PC-3 (cell line): Measurements from ENCODE around the gene RETREG1. TPM values are rescaled to one million over a fixed set of nuclear protein-coding genes. Genes with fewer than 3 reads are reported as not detected.

Source experiments
- ATAC-seq: fragments of 200-7000 bp; cut with Tn5 transposase; 2 replicates; pipeline ENCODE4 v1.9.1; 2020; ENCODE audit warnings: mild to moderate bottlenecking, moderate library complexity
- BruUV-seq: library from RNA; stranded (reverse); fragments of 400-500 nt; replicated peaks from 2 replicates; lab custom pipeline; 2021; lab: Mats Ljungman, UMichigan
- CTCF ChIA-PET: fragments of 300-600 bp; sonication (Branson Sonifier 250); formaldehyde crosslinking; loops from one replicate; lab custom pipeline; 2022; ENCODE audit warnings: antibody characterized with exemption; lab: Charles Lee
- POLR2A ChIA-PET: fragments of 300-600 bp; sonication (Branson Sonifier 250); formaldehyde crosslinking; loops from one replicate; lab custom pipeline; 2022; ENCODE audit warnings: antibody characterized with exemption; ENCODE audit not compliant: unreplicated experiment; lab: Charles Lee
- DNase-seq: peaks from one replicate; pipeline ENCODE4 v3.0.0-alpha.2; 2015
- H2AFZ ChIP-seq: fragments of 300-600 bp; sonication (generic); 2 replicates; pipeline ENCODE4 v1.6.0; 2016; ENCODE audit warnings: antibody characterized with exemption, low read length
- H3F3A ChIP-seq: fragments of 300-600 bp; sonication (generic); one replicate; pipeline ENCODE4 v1.6.0; 2017; ENCODE audit warnings: antibody characterized with exemption, low read length, control low read depth, mild to moderate bottlenecking; ENCODE audit not compliant: unreplicated experiment
- H3K27ac ChIP-seq: fragments of 300-600 bp; sonication (generic); 2 replicates; pipeline ENCODE4 v1.5.1; 2016; ENCODE audit warnings: mild to moderate bottlenecking, low read length
- H3K27me3 ChIP-seq: fragments of 300-600 bp; sonication (generic); 2 replicates; pipeline ENCODE4 v1.6.1; 2016; ENCODE audit warnings: low read length, mixed read lengths
- H3K36me3 ChIP-seq: fragments of 300-600 bp; sonication (generic); 2 replicates; pipeline ENCODE4 v1.6.1; 2016; ENCODE audit warnings: low read depth, mixed run types, low read length, mixed read lengths
- H3K4me1 ChIP-seq: fragments of 300-600 bp; sonication (generic); 2 replicates; pipeline ENCODE4 v1.5.1; 2016; ENCODE audit warnings: low read length; ENCODE audit not compliant: insufficient read depth
- H3K4me2 ChIP-seq: fragments of 300-600 bp; sonication (generic); 2 replicates; pipeline ENCODE4 v1.6.0; 2016; ENCODE audit warnings: low read length
- H3K4me3 ChIP-seq: fragments of 300-600 bp; sonication (generic); 2 replicates; pipeline ENCODE4 v1.5.1; 2016; ENCODE audit warnings: mild to moderate bottlenecking, low read length, mixed read lengths
- H3K79me2 ChIP-seq: fragments of 300-600 bp; sonication (generic); 2 replicates; pipeline ENCODE4 v1.6.1; 2017; ENCODE audit warnings: low read length, mixed read lengths
- H3K9ac ChIP-seq: fragments of 300-600 bp; sonication (generic); 2 replicates; pipeline ENCODE4 v1.6.0; 2016; ENCODE audit warnings: mild to moderate bottlenecking, low read length
- H3K9me2 ChIP-seq: fragments of 300-600 bp; sonication (generic); replicated peaks from 2 replicates; pipeline ENCODE4 v1.6.1; 2016; ENCODE audit warnings: mixed run types, low read length, mixed read lengths
- H3K9me3 ChIP-seq: fragments of 300-600 bp; sonication (generic); 2 replicates; pipeline ENCODE4 v1.6.1; 2016; ENCODE audit warnings: low read length, mixed read lengths
- H4K20me1 ChIP-seq: fragments of 300-600 bp; sonication (generic); 2 replicates; pipeline ENCODE4 v1.6.1; 2016; ENCODE audit warnings: low read length, mixed read lengths
- CTCF ChIP-seq: fragments of 300-600 bp; sonication (generic); conservative IDR thresholded peaks from 2 replicates; pipeline ENCODE4 v1.5.1; 2017; ENCODE audit warnings: antibody characterized with exemption, low read depth, mild to moderate bottlenecking, low read length
- EZH2 ChIP-seq: fragments of 300-600 bp; sonication (generic); IDR thresholded peaks from one replicate; pipeline ENCODE4 v1.6.1; 2017; ENCODE audit warnings: antibody characterized with exemption, mild to moderate bottlenecking, low read length; ENCODE audit not compliant: unreplicated experiment
- EZH2phosphoT487 ChIP-seq: fragments of 300-600 bp; sonication (generic); IDR thresholded peaks from 2 replicates; pipeline ENCODE4 v1.6.1; 2018; ENCODE audit warnings: mild to moderate bottlenecking, antibody characterized with exemption, low read length, borderline replicate concordance
- intact Hi-C: fragments of 100-400 bp; cut with micrococcal nuclease; formaldehyde crosslinking; loops from 2 replicates; pipeline ENCODE4 v1.9.0; 2023
- total RNA-seq: library from RNA; depleted of rRNA; stranded (reverse); fragments of >200 nt; gene quantifications from 2 replicates; pipeline ENCODE4 v1.2.3, GENCODE V29; 2014

RETREG1 gene
- total RNA-seq, 1 experiment from 2014 or later: 1.7 TPM

GRCh38 chr5:16609412-16609811 lies 7.4 kb downstream of the RETREG1 start:
- ATAC-seq: no peak
- H3K4me3 ChIP-seq: no peak overlapping the region
- H4K20me1 ChIP-seq: no peaks in the 10 kb centered on the region
- no peak overlapping the region for H3K9ac ChIP-seq
- no peak overlapping the region for H3K27ac ChIP-seq
- ChIA-PET CTCF (no interaction called here), POLR2A (no interaction called here)
- H3K4me2 ChIP-seq: no peak overlapping the region
- no peaks in the 10 kb centered on the region for H3K4me1 ChIP-seq
- H3F3A ChIP-seq: no peaks in the 10 kb centered on the region
- H3K9me2 ChIP-seq: no peaks in the 10 kb centered on the region
- intact Hi-C loops: no loop called here
- no peaks in the 10 kb centered on the region for H3K36me3 ChIP-seq
- no peaks in the 10 kb centered on the region for H3K79me2 ChIP-seq
- no peaks in the 10 kb centered on the region for H3K9me3 ChIP-seq
- TF ChIP-seq CTCF: no peak
- no peak for TF ChIP-seq EZH2phosphoT487
- TF ChIP-seq EZH2: no peak
- DNase-seq: no peak
- BruUV-seq: no TSS peak
- no peak overlapping the region for H2AFZ ChIP-seq
- H3K27me3 ChIP-seq: no peaks in the 10 kb centered on the region

DNA sequence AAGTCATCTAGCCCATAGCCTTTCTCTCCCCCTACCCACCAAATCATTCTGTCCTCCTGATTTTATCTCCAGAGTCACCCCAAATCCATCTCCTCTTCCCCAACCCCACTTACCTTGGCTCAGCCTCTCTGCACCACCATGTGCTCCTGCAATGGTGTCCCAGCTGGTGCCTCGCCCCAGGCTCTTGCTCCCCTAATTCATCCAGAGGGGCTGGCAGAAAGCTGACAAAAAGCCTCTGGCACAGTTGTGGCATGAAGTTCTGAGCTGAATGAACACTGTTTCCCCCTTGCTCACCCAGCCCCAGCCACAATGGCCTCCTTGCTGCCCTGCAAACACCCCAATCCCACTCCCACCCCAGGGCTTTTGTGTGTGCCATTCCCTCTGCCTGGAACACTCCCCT lies 10.2 kb downstream of the RETREG1 start:
- no peaks in the 10 kb centered on the region for H3K79me2 ChIP-seq
- no peaks in the 10 kb centered on the region for H4K20me1 ChIP-seq
- no peak overlapping the region for H3K4me2 ChIP-seq
- H2AFZ ChIP-seq: no peak overlapping the region
- H3K36me3 ChIP-seq: no peaks in the 10 kb centered on the region
- no peak overlapping the region for H3K9ac ChIP-seq
- H3K9me3 ChIP-seq: no peaks in the 10 kb centered on the region
- no peaks in the 10 kb centered on the region for H3K27me3 ChIP-seq
- no TSS peak for BruUV-seq
- no peak overlapping the region for H3K27ac ChIP-seq
- no peaks in the 10 kb centered on the region for H3K9me2 ChIP-seq
- H3F3A ChIP-seq: no peaks in the 10 kb centered on the region
- TF ChIP-seq EZH2phosphoT487 (no peak), EZH2 (no peak), CTCF (no peak)
- ATAC-seq (no peak), DNase-seq (no peak)
- ChIA-PET CTCF (no interaction called here), POLR2A (no interaction called here)
- intact Hi-C loops: no loop called here
- H3K4me3 ChIP-seq: no peak overlapping the region
- H3K4me1 ChIP-seq: no peaks in the 10 kb centered on the region

DNA sequence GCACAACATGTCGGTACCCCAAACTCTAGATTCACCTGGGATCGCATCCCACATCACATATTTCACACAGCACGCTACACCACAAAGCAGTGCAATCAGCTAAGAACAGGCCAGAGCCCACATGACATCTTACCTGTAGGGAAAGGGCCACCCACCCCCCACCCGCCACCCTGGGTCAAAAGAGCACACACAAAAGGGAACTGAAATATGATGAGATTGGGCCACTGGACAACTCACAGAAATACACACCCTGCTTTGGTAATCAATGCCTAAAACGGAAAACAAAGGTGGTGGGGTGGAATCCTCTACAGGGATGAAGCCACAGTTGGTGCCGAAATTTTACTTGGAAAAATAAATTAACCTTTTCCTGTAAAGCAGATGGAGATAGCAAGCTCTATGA lies 13.1 kb downstream of the RETREG1 start:
- ChIA-PET POLR2A (no interaction called here), CTCF (no interaction called here)
- Histone ChIP-seq H3K9me2 (no peaks in the 10 kb centered on the region), H3K9ac (no peak overlapping the region), H3K36me3 (no peaks in the 10 kb centered on the region), H3F3A (no peaks in the 10 kb centered on the region), H3K4me3 (no peak overlapping the region), H4K20me1 (no peaks in the 10 kb centered on the region), H3K27ac (no peak overlapping the region), H3K4me1 (no peaks in the 10 kb centered on the region), H3K4me2 (no peak overlapping the region), H2AFZ (no peak overlapping the region), H3K79me2 (no peaks in the 10 kb centered on the region), H3K27me3 (no peaks in the 10 kb centered on the region), H3K9me3 (no peaks in the 10 kb centered on the region)
- intact Hi-C loops: no loop called here
- DNase-seq (no peak), ATAC-seq (no peak)
- BruUV-seq: no TSS peak
- no peak for TF ChIP-seq EZH2phosphoT487
- TF ChIP-seq CTCF: no peak
